Sigmoid colon (tissue), 7 donors: Measurements from ENCODE around the gene MGMT. TPM values are rescaled to one million over a fixed set of nuclear protein-coding genes. Genes with fewer than 3 reads are reported as not detected.

Experiments used
- DNase-seq: peaks from one replicate; pipeline ENCODE4 v3.0.0-alpha.2; 2019
- H3K27ac ChIP-seq, 4 donors: fragments of 200-600 bp; sonication (generic); one replicate each; pipeline ENCODE4 v1.5.1; 2016 to 2019; ENCODE audit warnings: mild to moderate bottlenecking in 1 of 4
- H3K27me3 ChIP-seq, 3 donors: fragments of 200-600 bp; sonication (generic); one replicate each; pipeline ENCODE4 v1.5.1; 2019; ENCODE audit warnings: mild to moderate bottlenecking in 1 of 3
- H3K36me3 ChIP-seq, 4 donors: fragments of 200-600 bp; sonication (generic); one replicate each; pipeline ENCODE4 v1.5.1; 2016 to 2019
- H3K4me1 ChIP-seq, 4 donors: fragments of 200-600 bp; sonication (generic); one replicate each; pipeline ENCODE4 v1.5.1; 2017 to 2019
- H3K4me3 ChIP-seq, 4 donors: fragments of 200-600 bp; sonication (generic); one replicate each; pipeline ENCODE4 v1.5.1; 2017 to 2019; ENCODE audit warnings: mild to moderate bottlenecking in 2 of 4, moderate library complexity in 1 of 4
- H3K9me3 ChIP-seq, 4 donors: fragments of 200-600 bp in 3 of 4; sonication (generic) in 3 of 4; one replicate each; pipeline versions ENCODE4 v1.5.1 to v1.6.1; 2013 to 2019
- EP300 ChIP-seq, 4 donors: sonication (generic); formaldehyde crosslinking; IDR thresholded peaks; one replicate each; pipeline ENCODE4 v1.6.1; 2017; ENCODE audit warnings: antibody characterized with exemption in 4 of 4
- POLR2A ChIP-seq, 2 donors: fragments of 450-650 bp; IDR thresholded peaks; one replicate each; pipeline ENCODE4 v1.6.1; 2016; ENCODE audit warnings: antibody characterized with exemption in 2 of 2, mild to moderate bottlenecking in 2 of 2, moderate library complexity in 2 of 2
- POLR2AphosphoS5 ChIP-seq, 4 donors: sonication (generic); formaldehyde crosslinking; IDR thresholded peaks; one replicate each; pipeline ENCODE4 v1.6.1; 2017; ENCODE audit warnings: antibody characterized with exemption in 4 of 4
- WGBS, 2 donors: extraction: QIAGEN DNeasy Blood & Tissue Kit; methylation state at CpG; one replicate each; pipeline ENCODE4 v1.1.7; 2013; 5-methylcytosine and 5-hydroxymethylcytosine counted together
- intact Hi-C: fragments of 100-400 bp; cut with DNase I; formaldehyde crosslinking; loops from one replicate; pipeline ENCODE4 v1.15.1; 2023
- polyA plus RNA-seq, 3 donors: library from polyadenylated mRNA; stranded (reverse); fragments of 200-250 nt; gene quantifications; one replicate each; pipeline ENCODE4 v1.2.3, GENCODE V29; 2013
- total RNA-seq, 4 donors: library from RNA; depleted of rRNA; stranded (reverse); fragments of >200 nt; gene quantifications; one replicate each; pipeline ENCODE4 v1.1.0, GENCODE V29; 2016
- TF ChIP-seq, protein P1 (sequence below), 4 experiments: fragments of 450-650 bp in 3 of 4; fragments of 200-600 bp in 1 of 4; IDR thresholded peaks; one replicate each; pipeline ENCODE4 v1.5.1; 2016 to 2019; ENCODE audit warnings: antibody characterized with exemption in 4 of 4, mild to moderate bottlenecking in 3 of 4, moderate library complexity in 2 of 4
- donor health status: healthy with polysubstance abuse.
- donor health status: Bipolar disorder and iron deficiency.
- donor health status: healthy.

MGMT gene
- total and polyA plus RNA-seq, 7 donors = 7.2 to 40.3 (median 24.3) TPM

DNA sequence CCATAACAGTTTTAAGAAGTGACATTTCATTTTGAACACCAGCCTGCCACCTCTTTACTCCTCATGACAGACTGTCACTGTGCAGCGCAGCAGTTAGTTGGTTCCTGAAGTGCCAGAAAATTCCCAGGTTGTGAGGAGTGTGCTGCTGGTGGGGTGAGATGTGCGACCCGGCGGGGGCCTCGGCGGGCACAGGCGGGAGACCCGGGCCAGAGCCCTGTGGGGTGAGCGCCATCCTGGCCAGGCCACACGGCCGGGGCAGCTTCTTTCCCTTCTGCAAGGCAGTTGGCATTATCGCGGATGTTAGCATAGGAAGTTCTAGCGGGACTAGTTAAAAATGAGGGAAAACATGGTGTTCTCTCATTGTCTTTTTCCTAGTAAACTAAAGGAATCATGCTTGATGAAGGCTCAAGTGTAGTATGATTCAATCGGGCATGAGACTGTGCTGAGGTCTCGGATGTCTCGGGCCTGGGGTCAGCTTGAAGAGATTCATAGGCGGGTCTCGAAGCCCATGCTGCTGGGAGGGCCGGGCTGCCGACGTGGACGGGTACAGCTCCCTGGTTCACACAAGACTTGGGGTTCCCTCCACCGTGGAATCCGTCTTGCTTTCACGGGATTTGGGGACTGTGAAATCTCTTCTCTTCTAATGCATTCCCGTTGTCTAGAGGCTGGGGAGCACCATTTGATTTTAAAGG, 56.1 kb downstream of the MGMT start:
- TF ChIP-seq POLR2AphosphoS5 (IDR thresholded peaks at IDR 0.05) = no peak
- TF ChIP-seq POLR2A (IDR thresholded peaks at IDR 0.05) = no peak
- TF ChIP-seq, protein P1, sequence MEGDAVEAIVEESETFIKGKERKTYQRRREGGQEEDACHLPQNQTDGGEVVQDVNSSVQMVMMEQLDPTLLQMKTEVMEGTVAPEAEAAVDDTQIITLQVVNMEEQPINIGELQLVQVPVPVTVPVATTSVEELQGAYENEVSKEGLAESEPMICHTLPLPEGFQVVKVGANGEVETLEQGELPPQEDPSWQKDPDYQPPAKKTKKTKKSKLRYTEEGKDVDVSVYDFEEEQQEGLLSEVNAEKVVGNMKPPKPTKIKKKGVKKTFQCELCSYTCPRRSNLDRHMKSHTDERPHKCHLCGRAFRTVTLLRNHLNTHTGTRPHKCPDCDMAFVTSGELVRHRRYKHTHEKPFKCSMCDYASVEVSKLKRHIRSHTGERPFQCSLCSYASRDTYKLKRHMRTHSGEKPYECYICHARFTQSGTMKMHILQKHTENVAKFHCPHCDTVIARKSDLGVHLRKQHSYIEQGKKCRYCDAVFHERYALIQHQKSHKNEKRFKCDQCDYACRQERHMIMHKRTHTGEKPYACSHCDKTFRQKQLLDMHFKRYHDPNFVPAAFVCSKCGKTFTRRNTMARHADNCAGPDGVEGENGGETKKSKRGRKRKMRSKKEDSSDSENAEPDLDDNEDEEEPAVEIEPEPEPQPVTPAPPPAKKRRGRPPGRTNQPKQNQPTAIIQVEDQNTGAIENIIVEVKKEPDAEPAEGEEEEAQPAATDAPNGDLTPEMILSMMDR (IDR thresholded peaks at IDR 0.05) = no peak
- TF ChIP-seq EP300 (IDR thresholded peaks at IDR 0.05) = no peak
- H3K9me3 ChIP-seq = no peaks in the 10 kb centered on the region
- no peak for DNase-seq
- H3K27me3 ChIP-seq = no peaks in the 10 kb centered on the region
- peaks cover 0 to 19% (median 16%) of the 10 kb centered on the region in 4 donors for H3K4me1 ChIP-seq
- H3K36me3 ChIP-seq = no peaks in the 10 kb centered on the region
- no peak overlapping the region for H3K27ac ChIP-seq
- no peak overlapping the region for H3K4me3 ChIP-seq
- intact Hi-C loops = no loop called here
- WGBS, 2 donors = 94 to 95% methylated on average over 27 of the region's 27 CpGs

DNA sequence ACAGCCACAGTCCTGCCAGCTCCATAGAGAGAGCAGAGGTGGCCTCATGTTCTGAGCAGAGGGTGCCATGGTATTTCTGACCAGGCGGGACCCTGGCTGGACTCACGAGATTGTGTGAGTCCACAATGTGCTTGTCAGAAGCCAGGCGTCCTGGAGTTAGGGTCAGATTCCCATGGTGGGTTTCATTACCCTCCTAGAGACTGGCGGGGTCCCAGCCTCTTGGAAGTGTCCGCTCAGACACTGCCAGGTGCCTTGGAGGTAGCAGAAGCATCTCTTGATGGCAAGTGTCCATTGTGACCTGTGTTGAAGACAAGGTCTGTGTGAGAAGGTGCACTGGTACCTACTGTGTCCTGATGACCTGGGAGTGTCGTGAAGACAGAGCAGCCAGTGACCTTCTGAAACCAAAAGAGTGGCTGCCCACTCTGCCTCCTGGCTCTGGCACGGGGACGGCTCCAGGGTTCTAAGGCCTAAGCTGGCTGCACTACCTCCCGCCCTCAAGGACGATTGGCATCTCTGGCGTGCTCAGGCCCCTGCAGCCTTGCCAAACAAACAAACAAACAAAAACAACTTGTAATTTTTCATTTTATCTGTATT, 56.8 kb downstream of the MGMT start:
- intact Hi-C loops = no loop called here
- 79 to 86% methylated on average over 11 of the region's 11 CpGs for WGBS, 2 donors
- peaks cover 0 to 19% (median 16%) of the 10 kb centered on the region in 4 donors for H3K4me1 ChIP-seq
- no peak overlapping the region for H3K27ac ChIP-seq
- no peak for TF ChIP-seq POLR2AphosphoS5 (IDR thresholded peaks at IDR 0.05)
- TF ChIP-seq, protein P1 (IDR thresholded peaks at IDR 0.05) = no peak
- no peak for TF ChIP-seq EP300 (IDR thresholded peaks at IDR 0.05)
- TF ChIP-seq POLR2A (IDR thresholded peaks at IDR 0.05) = no peak
- no peaks in the 10 kb centered on the region for H3K36me3 ChIP-seq
- no peak overlapping the region for H3K4me3 ChIP-seq
- H3K27me3 ChIP-seq = no peaks in the 10 kb centered on the region
- no peaks in the 10 kb centered on the region for H3K9me3 ChIP-seq
- no peak for DNase-seq

DNA sequence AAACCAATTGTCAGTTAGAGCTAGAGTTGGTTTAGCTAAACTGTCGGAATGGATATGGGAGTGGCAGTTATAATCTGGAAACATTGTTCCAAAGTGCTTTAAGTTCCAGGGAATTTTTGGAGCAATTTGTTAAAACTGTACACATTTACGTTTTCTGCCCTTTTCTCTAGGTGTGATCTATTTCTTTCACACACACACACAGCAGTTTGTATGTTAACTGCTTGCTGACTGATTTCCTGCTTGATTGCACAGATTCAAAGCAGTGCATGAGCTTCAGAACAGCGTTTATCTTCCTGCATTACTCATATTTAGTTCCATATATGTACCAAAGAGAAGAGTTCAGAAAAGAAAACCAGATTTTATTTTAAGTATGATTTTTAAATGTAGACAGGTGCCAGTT, 57.9 kb downstream of the MGMT start:
- Histone ChIP-seq H3K4me3 (peak overlapping the region in 1 of 4 donors; percentile 22), H3K4me1 (peaks cover 0 to 19% (median 16%) of the 10 kb centered on the region in 4 donors), H3K27ac (peak overlapping the region in 2 of 4 donors; percentile 13 to 50), H3K9me3 (no peaks in the 10 kb centered on the region), H3K36me3 (no peaks in the 10 kb centered on the region), H3K27me3 (no peaks in the 10 kb centered on the region)
- TF ChIP-seq POLR2AphosphoS5 (IDR thresholded peaks at IDR 0.05) (no peak), POLR2A (IDR thresholded peaks at IDR 0.05) (no peak), EP300 (IDR thresholded peaks at IDR 0.05) (no peak)
- TF ChIP-seq, protein P1 (IDR thresholded peaks at IDR 0.05) = no peak
- WGBS, 2 donors = 63 to 86% methylated on average over 3 of the region's 3 CpGs
- DNase-seq = no peak
- intact Hi-C loops = no loop called here

DNA sequence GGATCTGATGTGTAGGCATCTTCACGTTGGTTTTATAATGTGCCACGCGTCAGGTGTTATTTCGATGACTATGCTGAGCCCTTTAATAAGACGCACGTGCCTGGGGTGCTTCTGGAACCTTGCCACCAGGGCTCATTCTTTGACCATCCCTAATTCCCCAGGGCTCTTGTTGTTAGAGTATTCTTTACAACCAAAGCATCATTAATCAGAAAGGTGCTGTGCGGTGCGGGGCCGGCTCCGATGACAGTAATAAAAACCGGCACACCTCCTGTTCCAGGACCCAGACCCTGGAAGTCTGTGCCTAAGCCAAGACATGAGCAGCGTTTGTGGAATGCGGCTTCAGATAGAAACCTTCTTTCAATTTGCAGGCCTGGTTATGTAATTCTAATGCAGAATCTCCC, 58.4 kb downstream of the MGMT start:
- Histone ChIP-seq H3K27me3 (no peaks in the 10 kb centered on the region), H3K36me3 (no peaks in the 10 kb centered on the region), H3K9me3 (no peaks in the 10 kb centered on the region), H3K4me1 (peaks cover 0 to 19% (median 16%) of the 10 kb centered on the region in 4 donors), H3K4me3 (peak overlapping the region in 2 of 4 donors; percentile 22 to 25), H3K27ac (peak overlapping the region in 2 of 4 donors; percentile 13 to 50)
- WGBS, 2 donors = 79 to 83% methylated on average over 13 of the region's 13 CpGs
- no peak for DNase-seq
- intact Hi-C loops = no loop called here
- TF ChIP-seq POLR2AphosphoS5 (IDR thresholded peaks at IDR 0.05) (peak in 2 of 4 donors; percentile 10 to 15), EP300 (IDR thresholded peaks at IDR 0.05) (no peak), POLR2A (IDR thresholded peaks at IDR 0.05) (no peak)
- TF ChIP-seq, protein P1 (IDR thresholded peaks at IDR 0.05) = no peak
